GM11168 (cell line): Measurements from ENCODE around the gene GIGYF2.
"Not testable (repeated sequence)": the region's sequence is repeated elsewhere in the genome, so short reads cannot be mapped to it uniquely, and the experiment has no call there.

Source experiments
- in situ Hi-C: fragments of 300-500 bp; cut with MboI; formaldehyde crosslinking; loops from one replicate; pipeline ENCODE4 v1.12.0; 2022; ENCODE audit warnings: low sequenced_read_pairs; ENCODE audit not compliant: unreplicated experiment

The GIGYF2 gene

GRCh38 chr2:232795920-232796319, 98.8 kb downstream of the GIGYF2 start:
- in situ Hi-C loops, result no loop called here

GRCh38 chr2:232798187-232798586, 101.1 kb downstream of the GIGYF2 start:
- in situ Hi-C loops, result no loop called here

GRCh38 chr2:232800166-232800565, 103.0 kb downstream of the GIGYF2 start:
- in situ Hi-C loops, result no loop called here

- in situ Hi-C loops, result no loop called here
Measured at GRCh38 chr2:232802091-232802490, 105.0 kb downstream of the GIGYF2 start.

GRCh38 chr2:232809349-232810124, 112.4 kb downstream of the GIGYF2 start:
- in situ Hi-C loops, result no loop called here

GRCh38 chr2:232810444-232810843, 113.3 kb downstream of the GIGYF2 start:
- in situ Hi-C loops, result no loop called here

GRCh38 chr2:232815569-232815968, 118.4 kb downstream of the GIGYF2 start:
- in situ Hi-C loops, result no loop called here

GRCh38 chr2:232816657-232817056, 119.5 kb downstream of the GIGYF2 start:
- in situ Hi-C loops, result no loop called here

GRCh38 chr2:232817756-232818155, 120.6 kb downstream of the GIGYF2 start:
- in situ Hi-C loops, result no loop called here

- in situ Hi-C loops, result no loop called here
Measured at GRCh38 chr2:232829988-232830387, 132.9 kb downstream of the GIGYF2 start.

- in situ Hi-C loops, result no loop called here
Measured at GRCh38 chr2:232831496-232831895, 134.4 kb downstream of the GIGYF2 start.

GRCh38 chr2:232833830-232834229, 136.7 kb downstream of the GIGYF2 start:
- in situ Hi-C loops, result no loop called here

GRCh38 chr2:232835687-232836208, 138.6 kb downstream of the GIGYF2 start:
- in situ Hi-C loops, result no loop called here

- in situ Hi-C loops, result no loop called here
Measured at GRCh38 chr2:232836934-232837333, 139.8 kb downstream of the GIGYF2 start.

GRCh38 chr2:232838406-232838874, 141.3 kb downstream of the GIGYF2 start:
- in situ Hi-C loops, result no loop called here

GRCh38 chr2:232839411-232840079, 142.4 kb downstream of the GIGYF2 start:
- in situ Hi-C loops, result no loop called here

GRCh38 chr2:232842689-232843088, 145.6 kb downstream of the GIGYF2 start:
- in situ Hi-C loops, result no loop called here

GRCh38 chr2:232843834-232844233, 146.7 kb downstream of the GIGYF2 start:
- in situ Hi-C loops, result no loop called here

GRCh38 chr2:232846055-232846454, 148.9 kb downstream of the GIGYF2 start:
- in situ Hi-C loops, result no loop called here

GRCh38 chr2:232850039-232850438, 152.9 kb downstream of the GIGYF2 start:
- in situ Hi-C loops, result no loop called here

- in situ Hi-C loops, result not testable (repeated sequence)
Measured at GRCh38 chr2:232852081-232852480, 154.9 kb downstream of the GIGYF2 start.
